Activated naive CD8-positive, alpha-beta T cell treated with anti-CD3 and anti-CD28 coated beads for 36 hours (primary cell): ENCODE data around the gene E2F1. TPM values are rescaled to one million over a fixed set of nuclear protein-coding genes. Genes with fewer than 3 reads are reported as not detected.
"Not testable (repeated sequence)": the region's sequence is repeated elsewhere in the genome, so short reads cannot be mapped to it uniquely, and the experiment has no call there.

Source experiments
- DNase-seq: peaks from one replicate; pipeline ENCODE4 v3.0.0; 2021
- H3K27ac Mint-ChIP-seq: one replicate; pipeline ENCODE4 v1.8.0; 2022; ENCODE audit warnings: mild to moderate bottlenecking, moderate library complexity, mixed read lengths
- H3K27me3 Mint-ChIP-seq: one replicate; pipeline ENCODE4 v1.8.0; 2022; ENCODE audit warnings: mild to moderate bottlenecking, mixed read lengths
- H3K36me3 Mint-ChIP-seq: one replicate; pipeline ENCODE4 v1.8.0; 2021; ENCODE audit warnings: mild to moderate bottlenecking, mixed read lengths
- H3K4me1 Mint-ChIP-seq: one replicate; pipeline ENCODE4 v1.8.0; 2021; ENCODE audit warnings: mixed read lengths
- H3K4me3 Mint-ChIP-seq: one replicate; pipeline ENCODE4 v1.8.0; 2022; ENCODE audit warnings: mild to moderate bottlenecking, moderate library complexity, mixed read lengths
- H3K9me3 Mint-ChIP-seq: one replicate; pipeline ENCODE4 v1.8.0; 2022; ENCODE audit warnings: mixed read lengths
- total RNA-seq, 2 experiments: library from RNA; stranded (reverse); gene quantifications; one replicate each; pipeline ENCODE4 v1.2.3, GENCODE V29; 2021

Gene E2F1
- total RNA-seq, 2 experiments from 2014 or later = 76.1 to 79.6 TPM

- no peak overlapping the region for H3K27ac Mint-ChIP-seq
- H3K9me3 Mint-ChIP-seq = no peaks in the 10 kb centered on the region
- DNase-seq = peak; percentile 57
- no peak overlapping the region for H3K4me3 Mint-ChIP-seq
- H3K36me3 Mint-ChIP-seq = no peaks in the 10 kb centered on the region
- H3K27me3 Mint-ChIP-seq = no peaks in the 10 kb centered on the region
- H3K4me1 Mint-ChIP-seq = peaks cover 16% of the 10 kb centered on the region
These were observed 32.8 kb downstream of the E2F1 start for GRCh38 chr20:33653218-33653899.

- Mint-ChIP-seq H3K27me3 (no peaks in the 10 kb centered on the region), H3K4me3 (no peak overlapping the region), H3K27ac (no peak overlapping the region), H3K4me1 (peaks cover 16% of the 10 kb centered on the region), H3K9me3 (no peaks in the 10 kb centered on the region), H3K36me3 (no peaks in the 10 kb centered on the region)
- DNase-seq = no peak
These were observed 34.6 kb downstream of the E2F1 start for GRCh38 chr20:33651562-33652048.

- no peak for DNase-seq
- no peak overlapping the region for H3K27ac Mint-ChIP-seq
- H3K27me3 Mint-ChIP-seq = no peaks in the 10 kb centered on the region
- H3K9me3 Mint-ChIP-seq = no peaks in the 10 kb centered on the region
- peaks cover 16% of the 10 kb centered on the region for H3K4me1 Mint-ChIP-seq
- H3K4me3 Mint-ChIP-seq = no peak overlapping the region
- H3K36me3 Mint-ChIP-seq = no peaks in the 10 kb centered on the region
These were observed 35.2 kb downstream of the E2F1 start for GRCh38 chr20:33650753-33651561.

- Mint-ChIP-seq H3K27me3 (no peaks in the 10 kb centered on the region), H3K36me3 (no peaks in the 10 kb centered on the region), H3K4me3 (no peak overlapping the region), H3K4me1 (peaks cover 16% of the 10 kb centered on the region), H3K9me3 (no peaks in the 10 kb centered on the region), H3K27ac (no peak overlapping the region)
- no peak for DNase-seq
These were observed 36.0 kb downstream of the E2F1 start for GRCh38 chr20:33650111-33650752.

- no peaks in the 10 kb centered on the region for H3K9me3 Mint-ChIP-seq
These were observed 36.9 kb downstream of the E2F1 start for GRCh38 chr20:33649201-33649681.

GRCh38 chr20:33648396-33649004, 37.7 kb downstream of the E2F1 start:
- Mint-ChIP-seq H3K36me3 (no peaks in the 10 kb centered on the region), H3K9me3 (no peaks in the 10 kb centered on the region), H3K27ac (no peak overlapping the region), H3K4me1 (peaks cover 16% of the 10 kb centered on the region), H3K4me3 (no peak overlapping the region), H3K27me3 (no peaks in the 10 kb centered on the region)
- no peak for DNase-seq

More at GRCh38 chr20:33649201-33649681, 36.9 kb downstream of the E2F1 start:
- Mint-ChIP-seq H3K27me3 (no peaks in the 10 kb centered on the region), H3K4me1 (peaks cover 16% of the 10 kb centered on the region), H3K4me3 (no peak overlapping the region), H3K27ac (no peak overlapping the region), H3K36me3 (no peaks in the 10 kb centered on the region)
- DNase-seq = no peak

- Mint-ChIP-seq H3K4me1 (peaks cover 12% of the 10 kb centered on the region), H3K27me3 (no peaks in the 10 kb centered on the region), H3K36me3 (no peaks in the 10 kb centered on the region), H3K27ac (no peak overlapping the region), H3K9me3 (no peaks in the 10 kb centered on the region), H3K4me3 (no peak overlapping the region)
- no peak for DNase-seq
These were observed 38.4 kb downstream of the E2F1 start for GRCh38 chr20:33647603-33648395.

- not testable (repeated sequence) for H3K9me3 Mint-ChIP-seq, H3K27ac Mint-ChIP-seq, H3K36me3 Mint-ChIP-seq, H3K27me3 Mint-ChIP-seq, DNase-seq, H3K4me3 Mint-ChIP-seq, H3K4me1 Mint-ChIP-seq
These were observed 39.1 kb downstream of the E2F1 start for GRCh38 chr20:33646959-33647602.

- Mint-ChIP-seq H3K4me1 (peaks cover 9% of the 10 kb centered on the region), H3K36me3 (no peaks in the 10 kb centered on the region), H3K4me3 (no peak overlapping the region), H3K9me3 (no peaks in the 10 kb centered on the region), H3K27ac (no peak overlapping the region), H3K27me3 (no peaks in the 10 kb centered on the region)
- DNase-seq = no peak
These were observed 40.0 kb downstream of the E2F1 start for GRCh38 chr20:33646191-33646590.

- Mint-ChIP-seq H3K27me3 (no peaks in the 10 kb centered on the region), H3K4me3 (no peak overlapping the region), H3K27ac (no peak overlapping the region), H3K9me3 (no peaks in the 10 kb centered on the region), H3K4me1 (peaks cover 9% of the 10 kb centered on the region), H3K36me3 (no peaks in the 10 kb centered on the region)
- DNase-seq = no peak
These were observed 40.8 kb downstream of the E2F1 start for GRCh38 chr20:33645396-33645795.

- Mint-ChIP-seq H3K4me1 (peaks cover 9% of the 10 kb centered on the region), H3K36me3 (no peaks in the 10 kb centered on the region)
These were observed 41.2 kb downstream of the E2F1 start for GRCh38 chr20:33645072-33645358.

GRCh38 chr20:33644313-33645071, 41.7 kb downstream of the E2F1 start:
- no peak for DNase-seq
- no peaks in the 10 kb centered on the region for H3K9me3 Mint-ChIP-seq
- no peak overlapping the region for H3K27ac Mint-ChIP-seq
- H3K4me1 Mint-ChIP-seq = peaks cover 5% of the 10 kb centered on the region
- no peaks in the 10 kb centered on the region for H3K27me3 Mint-ChIP-seq
- H3K4me3 Mint-ChIP-seq = no peak overlapping the region
- no peaks in the 10 kb centered on the region for H3K36me3 Mint-ChIP-seq

More at GRCh38 chr20:33645072-33645358, 41.2 kb downstream of the E2F1 start:
- Mint-ChIP-seq H3K27ac (no peak overlapping the region), H3K4me3 (no peak overlapping the region), H3K27me3 (no peaks in the 10 kb centered on the region), H3K9me3 (no peaks in the 10 kb centered on the region)
- DNase-seq = no peak

GRCh38 chr20:33640287-33640686, 45.9 kb downstream of the E2F1 start:
- H3K27me3 Mint-ChIP-seq = no peaks in the 10 kb centered on the region
- DNase-seq = no peak
- H3K4me3 Mint-ChIP-seq = no peak overlapping the region
- H3K27ac Mint-ChIP-seq = no peak overlapping the region
- H3K4me1 Mint-ChIP-seq = no peaks in the 10 kb centered on the region
- H3K36me3 Mint-ChIP-seq = peaks cover 3% of the 10 kb centered on the region
- no peaks in the 10 kb centered on the region for H3K9me3 Mint-ChIP-seq
